Muscle layer of duodenum (tissue), 2 donors: ENCODE data around the gene NLGN1.

Experiments used
- H3K27ac ChIP-seq: one replicate; pipeline ENCODE4 v1.7.0; 2013; ENCODE audit warnings: mild to moderate bottlenecking, low read length
- H3K27me3 ChIP-seq: one replicate; pipeline ENCODE4 v1.7.0; 2013; ENCODE audit warnings: low read depth, mild to moderate bottlenecking, control low read depth, low read length
- H3K36me3 ChIP-seq, 2 donors: one replicate each; pipeline ENCODE4 v1.7.0; 2013; ENCODE audit warnings: low read length in 2 of 2, control low read depth in 1 of 2, mild to moderate bottlenecking in 1 of 2; ENCODE audit not compliant: insufficient read depth in 2 of 2, control insufficient read depth in 1 of 2
- H3K4me1 ChIP-seq, 2 donors: one replicate each; pipeline ENCODE4 v1.7.0; 2013; ENCODE audit warnings: low read length in 2 of 2, mild to moderate bottlenecking in 2 of 2, control low read depth in 1 of 2, moderate library complexity in 1 of 2; ENCODE audit not compliant: insufficient read depth in 2 of 2, control insufficient read depth in 1 of 2
- H3K4me3 ChIP-seq, 2 donors: one replicate each; pipeline ENCODE4 v1.7.0; 2013; ENCODE audit warnings: low read length in 2 of 2, low read depth in 1 of 2, mild to moderate bottlenecking in 1 of 2
- H3K9me3 ChIP-seq, 2 donors: one replicate each; pipeline ENCODE4 v1.7.0; 2013; ENCODE audit warnings: low read length in 2 of 2, control low read depth in 1 of 2, mild to moderate bottlenecking in 1 of 2; ENCODE audit not compliant: control insufficient read depth in 1 of 2
- donor health status: healthy.

NLGN1 gene

DNA sequence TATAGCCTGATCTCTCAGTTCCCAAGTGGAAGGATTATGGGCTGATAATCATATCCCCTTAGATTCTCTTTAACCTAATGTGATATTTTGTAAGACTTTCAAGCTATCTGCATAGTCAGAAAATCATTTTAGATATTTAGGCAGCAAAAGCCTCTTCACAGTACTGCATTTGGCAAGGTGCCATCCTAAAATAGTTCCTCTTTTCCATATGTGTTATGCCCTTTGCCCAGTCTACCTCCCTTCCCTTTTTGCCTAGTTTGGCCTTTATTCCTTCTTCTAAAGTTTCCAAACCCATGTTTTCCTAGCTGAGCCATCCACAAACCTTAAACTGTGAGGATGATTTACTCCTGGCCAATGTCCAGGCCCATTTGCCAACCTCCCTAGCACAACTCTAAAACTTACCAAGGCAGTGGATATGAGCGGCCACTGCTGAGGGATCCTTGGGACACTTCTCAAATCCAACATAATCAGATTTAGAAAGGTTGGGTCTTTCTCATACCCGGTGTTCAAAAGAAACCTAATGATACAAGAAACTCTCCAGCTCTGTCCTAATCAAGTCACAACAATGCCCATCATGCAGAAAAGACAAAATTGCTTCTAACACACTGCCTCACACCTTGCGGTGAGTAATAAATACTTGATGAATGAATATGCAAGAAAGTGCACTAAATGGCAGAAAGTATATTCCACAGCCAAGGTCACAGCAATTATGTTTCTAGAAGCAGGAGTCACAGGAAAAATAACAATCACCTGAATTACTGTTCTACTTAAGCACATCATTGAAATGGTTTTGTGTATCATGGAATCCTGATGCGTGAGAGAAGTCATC is 493.9 kb downstream of the NLGN1 start:
- H3K27ac ChIP-seq = no peak overlapping the region
- H3K27me3 ChIP-seq = no peaks in the 10 kb centered on the region
- H3K4me1 ChIP-seq = peaks cover 0 to 6% of the 10 kb centered on the region in 2 donors
- no peaks in the 10 kb centered on the region for H3K9me3 ChIP-seq
- H3K4me3 ChIP-seq = no peak overlapping the region
- H3K36me3 ChIP-seq = no peaks in the 10 kb centered on the region

DNA sequence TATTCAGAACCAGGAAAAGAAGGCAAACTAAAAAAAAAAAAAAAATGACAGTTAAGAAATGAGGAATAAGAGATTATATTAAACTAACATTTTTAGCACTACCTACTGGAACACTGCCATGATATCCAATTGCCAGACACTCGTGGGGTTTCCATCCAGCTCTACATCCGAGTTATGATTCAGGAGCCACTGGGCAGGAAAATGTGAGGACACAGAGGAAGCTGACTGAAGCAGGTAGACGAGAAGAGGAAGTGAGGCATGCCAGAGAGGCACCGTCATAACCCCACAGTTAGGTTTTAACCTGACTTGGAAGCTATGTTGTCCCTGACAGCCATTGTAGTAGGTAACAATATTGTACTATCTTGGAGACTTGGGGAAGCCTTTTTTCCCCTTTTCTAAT is 495.0 kb downstream of the NLGN1 start:
- Histone ChIP-seq H3K27me3 (no peaks in the 10 kb centered on the region), H3K36me3 (no peaks in the 10 kb centered on the region), H3K9me3 (no peaks in the 10 kb centered on the region), H3K4me3 (no peak overlapping the region), H3K4me1 (peaks cover 0 to 6% of the 10 kb centered on the region in 2 donors), H3K27ac (no peak overlapping the region)

DNA sequence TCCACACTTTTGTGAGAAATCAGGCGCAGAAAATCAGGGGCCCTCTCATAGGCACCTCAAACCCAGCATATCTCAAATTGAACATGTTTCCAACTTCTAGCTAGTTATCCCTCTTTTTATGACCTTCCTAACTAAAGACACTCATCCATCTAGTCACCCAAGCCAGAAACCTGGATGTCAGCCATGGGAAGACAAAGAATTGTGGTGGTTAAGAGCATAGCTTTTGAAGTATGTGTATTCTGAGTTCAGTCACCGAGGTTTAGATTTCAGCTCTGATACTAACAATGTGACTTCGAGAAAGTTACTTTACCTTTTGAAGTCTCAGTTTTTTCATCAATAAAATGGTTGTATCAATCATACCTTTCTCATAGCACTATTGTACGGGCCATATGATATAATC is 495.5 kb downstream of the NLGN1 start:
- H3K36me3 ChIP-seq = no peaks in the 10 kb centered on the region
- H3K27ac ChIP-seq = no peak overlapping the region
- peaks cover 0 to 6% of the 10 kb centered on the region in 2 donors for H3K4me1 ChIP-seq
- no peaks in the 10 kb centered on the region for H3K9me3 ChIP-seq
- no peaks in the 10 kb centered on the region for H3K27me3 ChIP-seq
- H3K4me3 ChIP-seq = no peak overlapping the region

DNA sequence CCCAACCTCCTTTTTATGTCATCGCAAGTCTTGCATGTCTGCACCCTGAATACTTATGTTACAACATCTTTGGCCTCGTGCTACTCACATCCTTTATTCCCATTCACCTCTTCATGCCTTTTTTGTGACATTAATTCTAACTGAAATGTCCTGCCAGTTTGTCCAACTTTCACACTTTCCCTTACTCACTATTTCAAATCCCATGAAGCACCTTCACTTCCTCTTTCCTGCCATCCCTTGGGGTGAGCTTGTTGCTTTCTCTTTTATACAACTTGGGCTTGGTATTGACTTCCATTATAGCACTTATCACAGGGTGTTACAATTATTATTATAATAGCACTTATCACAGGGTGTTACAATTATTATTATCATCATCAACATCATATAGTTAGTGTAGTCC is 496.3 kb downstream of the NLGN1 start:
- Histone ChIP-seq H3K27me3 (no peaks in the 10 kb centered on the region), H3K9me3 (no peaks in the 10 kb centered on the region), H3K4me1 (peaks cover 0 to 6% of the 10 kb centered on the region in 2 donors), H3K4me3 (no peak overlapping the region), H3K36me3 (no peaks in the 10 kb centered on the region), H3K27ac (no peak overlapping the region)

DNA sequence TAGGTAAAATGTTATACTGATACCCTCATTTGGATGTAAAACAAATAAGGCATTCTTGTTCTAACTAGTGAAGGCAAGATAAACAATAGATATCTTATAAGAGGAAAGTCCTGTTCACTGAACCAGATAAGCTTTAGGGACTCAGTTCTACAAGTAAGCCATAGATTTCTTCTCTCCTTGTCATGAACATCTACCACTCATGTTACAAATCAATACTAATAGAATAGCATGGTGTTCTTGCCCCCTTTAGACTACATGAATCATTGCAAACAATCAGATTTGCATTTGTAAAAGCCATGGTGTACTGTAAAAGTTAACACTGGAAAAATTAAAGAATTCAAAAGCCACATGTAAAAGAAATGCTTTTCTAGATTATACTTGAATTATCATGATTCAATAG is 500.1 kb downstream of the NLGN1 start:
- no peak overlapping the region for H3K4me3 ChIP-seq
- peaks cover 0 to 2% of the 10 kb centered on the region in 2 donors for H3K4me1 ChIP-seq
- H3K36me3 ChIP-seq = no peaks in the 10 kb centered on the region
- no peak overlapping the region for H3K27ac ChIP-seq
- H3K9me3 ChIP-seq = no peaks in the 10 kb centered on the region
- H3K27me3 ChIP-seq = no peaks in the 10 kb centered on the region

DNA sequence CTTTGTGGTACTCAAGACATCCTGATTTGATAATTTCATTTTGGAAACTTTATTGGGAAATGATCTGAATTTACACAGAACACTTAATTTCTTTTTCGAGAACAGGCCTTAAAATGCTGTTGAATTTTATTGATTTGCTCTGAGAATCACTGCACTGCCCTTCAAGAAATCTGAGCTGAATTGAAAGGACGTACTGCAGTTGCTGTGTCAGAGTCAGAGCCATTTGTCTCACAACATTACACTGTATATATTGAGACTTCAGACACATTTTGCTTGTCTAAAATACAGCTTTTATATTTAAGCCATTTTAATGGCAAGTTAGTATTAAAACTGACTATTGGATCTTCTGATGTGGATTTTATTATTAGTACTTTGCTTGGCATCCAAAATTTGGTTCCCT is 504.1 kb downstream of the NLGN1 start:
- Histone ChIP-seq H3K27me3 (no peaks in the 10 kb centered on the region), H3K36me3 (no peaks in the 10 kb centered on the region), H3K9me3 (no peaks in the 10 kb centered on the region), H3K27ac (no peak overlapping the region), H3K4me3 (no peak overlapping the region), H3K4me1 (no peaks in the 10 kb centered on the region)

DNA sequence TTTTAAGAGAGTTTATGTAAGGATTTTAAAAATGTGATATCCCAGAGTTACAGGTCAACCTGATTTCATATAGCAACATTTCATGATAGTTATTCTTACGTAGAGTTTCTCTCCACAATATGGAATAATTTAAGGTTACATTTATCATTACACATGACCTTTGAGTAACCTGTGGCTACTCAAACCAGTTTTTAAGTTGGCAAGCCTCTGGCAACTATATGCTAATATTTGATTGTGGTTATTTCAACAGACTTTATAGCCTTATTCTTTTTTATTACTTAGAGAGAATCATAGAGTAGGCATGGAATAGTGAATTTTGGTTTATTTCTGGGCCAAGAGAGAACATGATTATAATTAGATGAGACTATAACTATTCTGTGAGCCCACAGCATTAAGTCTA is 504.9 kb downstream of the NLGN1 start:
- no peak overlapping the region for H3K27ac ChIP-seq
- H3K4me3 ChIP-seq = no peak overlapping the region
- no peaks in the 10 kb centered on the region for H3K4me1 ChIP-seq

DNA sequence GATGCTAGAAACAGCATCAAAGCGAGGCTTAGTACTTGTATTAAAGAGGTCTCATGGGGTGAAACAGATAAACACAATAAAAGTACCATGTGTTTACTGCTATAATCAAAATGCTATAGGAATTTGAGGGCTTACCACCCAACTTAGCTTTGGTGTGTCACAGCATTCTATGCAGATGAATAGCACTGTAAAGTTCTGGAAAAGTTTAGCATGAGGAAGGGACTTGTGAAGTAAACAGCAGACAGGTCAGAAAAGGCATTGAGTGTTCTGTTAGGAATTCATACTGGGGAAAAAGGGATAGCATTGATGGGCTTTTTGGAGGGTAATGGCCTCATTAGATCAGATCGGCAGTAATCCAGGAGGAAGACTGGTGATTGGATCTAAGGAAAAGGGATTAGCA is 505.3 kb downstream of the NLGN1 start:
- no peaks in the 10 kb centered on the region for H3K4me1 ChIP-seq
- H3K27ac ChIP-seq = no peak overlapping the region
- H3K36me3 ChIP-seq = no peaks in the 10 kb centered on the region
- H3K4me3 ChIP-seq = no peak overlapping the region
- no peaks in the 10 kb centered on the region for H3K27me3 ChIP-seq
- H3K9me3 ChIP-seq = no peaks in the 10 kb centered on the region

More for the DNA sequence above, 504.9 kb downstream of the NLGN1 start:
- no peaks in the 10 kb centered on the region for H3K9me3 ChIP-seq
- no peaks in the 10 kb centered on the region for H3K27me3 ChIP-seq
- H3K36me3 ChIP-seq = no peaks in the 10 kb centered on the region

DNA sequence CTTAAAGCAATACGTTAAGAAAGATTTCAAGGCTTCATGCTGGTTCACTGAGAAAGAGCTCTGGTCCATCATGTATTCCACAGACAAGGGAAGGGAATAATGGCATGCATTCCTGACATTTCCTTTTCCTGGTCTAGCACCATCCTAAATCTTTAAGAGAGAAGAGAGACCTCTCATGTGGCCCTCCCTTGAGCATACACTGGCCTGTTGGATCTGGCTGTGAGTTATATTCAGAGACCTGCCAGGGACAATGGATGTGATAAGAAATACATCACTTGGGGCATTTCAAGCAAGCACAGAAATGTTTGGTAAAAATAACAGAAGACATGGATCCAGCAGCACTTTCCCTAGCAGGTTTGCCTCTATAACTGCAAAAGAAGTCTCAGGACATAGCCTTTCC is 507.8 kb downstream of the NLGN1 start:
- H3K27ac ChIP-seq = no peak overlapping the region
- H3K4me3 ChIP-seq = no peak overlapping the region
- H3K27me3 ChIP-seq = no peaks in the 10 kb centered on the region
- no peaks in the 10 kb centered on the region for H3K4me1 ChIP-seq
- no peaks in the 10 kb centered on the region for H3K9me3 ChIP-seq
- H3K36me3 ChIP-seq = no peaks in the 10 kb centered on the region

DNA sequence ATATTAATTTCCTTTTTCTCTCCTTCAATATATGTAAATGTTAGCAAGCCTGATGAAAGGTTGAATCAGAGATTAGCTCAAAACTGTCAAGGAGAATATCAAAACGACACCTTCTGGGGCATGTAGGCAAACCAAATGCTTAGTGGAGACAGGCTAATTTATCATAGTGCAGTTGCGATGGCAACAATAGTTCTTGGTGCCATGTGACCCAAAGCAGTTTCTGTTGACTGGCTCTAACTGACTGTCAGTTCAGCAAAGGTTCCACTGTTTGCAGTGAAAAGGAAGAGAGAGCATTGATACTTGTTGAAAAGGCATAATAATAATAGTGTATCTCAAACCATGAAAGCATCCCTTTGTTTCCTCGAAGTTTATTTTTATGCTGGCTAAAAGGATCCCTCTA is 513.9 kb downstream of the NLGN1 start:
- Histone ChIP-seq H3K36me3 (no peaks in the 10 kb centered on the region), H3K27ac (no peak overlapping the region), H3K4me1 (no peaks in the 10 kb centered on the region), H3K4me3 (no peak overlapping the region), H3K27me3 (no peaks in the 10 kb centered on the region), H3K9me3 (no peaks in the 10 kb centered on the region)

DNA sequence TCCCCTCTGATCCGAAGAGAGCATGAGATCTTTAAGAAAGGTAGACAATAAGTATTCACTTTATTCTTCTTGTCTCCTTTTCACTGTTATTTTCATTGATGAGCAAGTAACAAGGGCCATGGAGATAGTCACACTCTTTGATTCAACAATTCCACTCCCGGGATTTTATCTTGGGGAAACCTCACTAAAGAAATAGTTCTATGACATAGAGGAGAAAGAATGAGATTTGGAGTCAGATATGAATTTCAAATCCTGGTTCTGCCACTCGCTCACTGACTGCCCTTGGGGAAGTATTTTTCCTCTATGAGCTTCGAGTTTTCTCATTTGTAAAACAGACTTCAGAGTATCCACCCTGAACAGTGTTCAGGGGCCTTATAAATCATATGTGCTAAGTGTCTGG is 514.6 kb downstream of the NLGN1 start:
- no peaks in the 10 kb centered on the region for H3K9me3 ChIP-seq
- no peaks in the 10 kb centered on the region for H3K36me3 ChIP-seq
- H3K27ac ChIP-seq = no peak overlapping the region
- H3K4me3 ChIP-seq = no peak overlapping the region
- no peaks in the 10 kb centered on the region for H3K4me1 ChIP-seq
- H3K27me3 ChIP-seq = no peaks in the 10 kb centered on the region

DNA sequence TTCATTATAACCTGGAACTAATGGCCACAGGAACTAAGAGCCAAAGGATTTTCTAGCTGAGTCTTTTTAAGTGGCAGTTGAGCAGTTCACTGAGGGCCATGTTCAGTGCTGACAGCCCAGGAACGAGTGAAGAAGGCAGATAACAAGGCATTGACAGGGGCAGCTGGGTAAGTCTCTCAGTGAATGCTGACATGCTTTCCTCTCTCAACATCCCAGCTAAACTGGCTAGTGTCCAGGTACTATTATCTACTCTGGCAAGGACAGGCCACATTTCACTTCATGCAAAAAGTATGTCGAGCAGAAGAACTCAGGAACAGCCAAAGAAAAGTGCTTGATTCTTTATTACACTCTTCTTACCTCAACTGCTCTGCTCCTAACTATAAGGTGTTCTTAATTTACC is 515.9 kb downstream of the NLGN1 start:
- H3K27ac ChIP-seq = no peak overlapping the region
- no peaks in the 10 kb centered on the region for H3K36me3 ChIP-seq
- no peaks in the 10 kb centered on the region for H3K9me3 ChIP-seq
- H3K4me1 ChIP-seq = no peaks in the 10 kb centered on the region
- H3K4me3 ChIP-seq = no peak overlapping the region
- no peaks in the 10 kb centered on the region for H3K27me3 ChIP-seq
